Cardiac fibroblast (primary cell): ENCODE measurements around the gene MAML2.

Experiments
- DNase-seq, 2 donors: peaks; one replicate each; pipeline versions ENCODE4 v3.0.0 to v3.0.0-alpha.2; 2010; ENCODE audit warnings: low read depth in 2 of 2
- H3K4me3 ChIP-seq, 2 donors: replicated peaks in 1 of 2; 1 replicate in 1 of 2; 2 replicates in 1 of 2; pipeline ENCODE4 v1.5.1; 2011; ENCODE audit warnings: low read depth in 2 of 2, low read length in 2 of 2, mild to moderate bottlenecking in 2 of 2, moderate library complexity in 1 of 2
- TF ChIP-seq, protein P1 (sequence below): IDR thresholded peaks from one replicate; pipeline ENCODE4 v1.5.1; 2011; ENCODE audit warnings: low read depth, mild to moderate bottlenecking, low read length, inconsistent platforms

The MAML2 gene

DNA sequence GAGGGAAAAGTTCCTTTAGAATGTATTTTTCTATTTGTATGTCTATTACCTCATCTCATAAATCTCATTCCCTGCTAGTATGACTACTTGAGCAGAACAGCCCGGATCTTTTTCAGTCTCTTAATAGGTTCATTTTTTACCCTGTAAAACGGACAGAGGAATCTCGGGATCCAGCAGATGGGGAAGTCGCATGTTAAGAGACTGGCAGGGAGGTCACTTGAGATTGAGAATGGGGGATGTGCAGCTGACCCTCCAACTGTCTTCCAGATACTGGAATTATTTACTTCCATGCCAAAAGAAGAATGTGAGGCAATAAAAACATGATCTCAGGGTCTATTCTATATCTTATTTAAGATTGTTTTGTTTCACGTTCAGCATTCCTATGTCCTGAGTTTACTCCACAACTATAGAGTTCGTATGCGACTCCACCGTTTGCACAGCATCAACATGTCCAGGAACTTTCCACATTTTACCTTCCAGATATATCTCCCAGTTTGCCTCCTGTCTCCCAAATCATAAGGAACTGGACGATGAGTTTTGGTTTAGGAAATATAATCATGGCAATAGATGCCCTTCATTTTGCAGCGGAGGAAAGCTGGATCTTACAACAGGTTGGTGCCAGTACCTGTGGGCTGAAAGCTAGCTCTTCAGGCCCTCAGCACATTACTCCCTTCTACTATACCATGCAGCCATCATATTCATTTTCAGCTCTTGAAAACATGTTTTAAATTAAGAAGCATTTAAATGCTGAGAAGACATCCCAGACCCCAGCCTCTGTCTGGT lies 181.5 kb downstream of the MAML2 start:
- peak; percentile 61 to 62 for DNase-seq
- no peak overlapping the region for H3K4me3 ChIP-seq
- TF ChIP-seq, protein P1, sequence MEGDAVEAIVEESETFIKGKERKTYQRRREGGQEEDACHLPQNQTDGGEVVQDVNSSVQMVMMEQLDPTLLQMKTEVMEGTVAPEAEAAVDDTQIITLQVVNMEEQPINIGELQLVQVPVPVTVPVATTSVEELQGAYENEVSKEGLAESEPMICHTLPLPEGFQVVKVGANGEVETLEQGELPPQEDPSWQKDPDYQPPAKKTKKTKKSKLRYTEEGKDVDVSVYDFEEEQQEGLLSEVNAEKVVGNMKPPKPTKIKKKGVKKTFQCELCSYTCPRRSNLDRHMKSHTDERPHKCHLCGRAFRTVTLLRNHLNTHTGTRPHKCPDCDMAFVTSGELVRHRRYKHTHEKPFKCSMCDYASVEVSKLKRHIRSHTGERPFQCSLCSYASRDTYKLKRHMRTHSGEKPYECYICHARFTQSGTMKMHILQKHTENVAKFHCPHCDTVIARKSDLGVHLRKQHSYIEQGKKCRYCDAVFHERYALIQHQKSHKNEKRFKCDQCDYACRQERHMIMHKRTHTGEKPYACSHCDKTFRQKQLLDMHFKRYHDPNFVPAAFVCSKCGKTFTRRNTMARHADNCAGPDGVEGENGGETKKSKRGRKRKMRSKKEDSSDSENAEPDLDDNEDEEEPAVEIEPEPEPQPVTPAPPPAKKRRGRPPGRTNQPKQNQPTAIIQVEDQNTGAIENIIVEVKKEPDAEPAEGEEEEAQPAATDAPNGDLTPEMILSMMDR = no peak

DNA sequence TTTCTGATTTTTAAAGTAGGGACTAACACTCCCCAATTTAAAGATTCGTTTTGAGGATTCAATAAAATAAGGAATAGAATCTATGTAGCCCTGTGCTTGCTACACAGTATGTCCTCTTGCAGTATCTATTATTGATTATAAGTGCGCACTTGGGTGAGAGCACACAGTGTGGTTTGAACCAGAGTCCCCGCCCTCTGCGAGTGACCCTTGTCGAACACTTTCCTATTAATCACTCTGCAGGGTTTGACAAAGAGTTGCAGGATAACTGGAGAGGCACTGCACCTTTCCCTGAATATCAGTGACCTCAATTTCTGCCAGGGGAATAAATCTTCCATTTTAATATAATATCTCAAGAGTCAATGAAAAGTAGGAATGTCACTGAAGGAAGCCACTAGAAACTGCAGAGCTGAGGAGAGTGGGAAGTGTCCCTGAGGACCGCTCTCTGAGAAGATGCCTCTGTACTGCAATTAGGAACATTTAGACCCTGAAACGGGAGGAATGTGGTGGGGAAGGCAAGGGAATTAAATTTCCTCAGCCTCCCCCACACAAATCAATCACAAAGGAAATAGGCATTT lies 182.2 kb downstream of the MAML2 start:
- TF ChIP-seq, protein P1 = no peak
- H3K4me3 ChIP-seq = no peak overlapping the region
- no peak for DNase-seq

DNA sequence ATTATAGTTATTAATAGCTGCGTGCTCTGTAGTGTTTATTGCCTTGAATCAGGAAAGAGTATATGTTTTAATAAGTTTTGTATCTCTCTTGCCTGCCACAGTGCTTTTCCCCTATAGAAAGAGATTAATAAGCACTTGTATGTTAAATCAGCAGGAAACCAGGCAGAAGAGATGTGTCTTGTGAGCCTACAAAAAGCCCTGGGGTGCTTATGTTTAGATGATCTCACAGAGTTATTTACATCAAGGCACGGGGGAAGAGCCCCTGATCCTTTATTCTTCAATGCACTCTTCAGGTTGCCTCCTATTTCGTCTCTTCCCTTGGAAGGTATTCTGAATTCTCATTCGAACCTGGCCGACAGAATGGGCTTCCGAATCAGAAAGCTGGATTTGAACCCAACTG lies 183.0 kb downstream of the MAML2 start:
- no peak overlapping the region for H3K4me3 ChIP-seq
- TF ChIP-seq, protein P1 = no peak
- no peak for DNase-seq

DNA sequence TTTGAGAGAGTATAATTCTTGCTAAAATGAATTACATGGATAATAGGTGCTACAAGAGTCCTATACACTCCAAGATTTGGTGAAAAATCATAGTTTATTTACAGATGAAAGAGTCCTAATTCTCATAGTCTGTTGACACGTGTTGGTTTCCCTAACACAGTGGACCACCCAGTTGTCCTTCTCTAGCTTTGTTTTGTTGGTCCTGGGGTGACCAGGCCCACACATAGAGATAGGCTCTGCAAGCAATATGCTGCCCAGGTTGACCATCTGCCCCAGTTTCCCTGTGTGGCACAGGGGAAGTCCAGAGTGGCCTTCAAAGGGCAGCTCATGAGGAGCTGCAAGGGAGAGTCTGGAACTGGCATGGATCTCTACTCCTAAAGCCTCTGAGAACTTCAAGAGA lies 184.9 kb downstream of the MAML2 start:
- no peak for DNase-seq
- TF ChIP-seq, protein P1 = no peak
- H3K4me3 ChIP-seq = no peak overlapping the region

DNA sequence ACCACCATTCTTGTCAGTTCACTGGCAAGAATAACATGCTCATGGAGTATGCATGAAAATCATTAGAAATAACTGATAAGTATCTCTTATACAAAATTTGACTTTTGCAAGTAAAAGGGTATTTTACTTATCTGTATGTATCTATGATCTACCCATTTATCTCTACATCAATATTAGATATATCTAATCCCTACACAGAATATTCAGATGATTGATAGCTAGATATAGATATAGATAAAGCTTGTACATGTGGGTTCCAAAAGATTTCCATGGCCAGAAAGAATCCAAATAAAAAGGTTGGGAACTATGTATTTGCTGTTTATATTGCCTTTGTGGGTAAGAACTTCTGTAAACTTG lies 185.5 kb downstream of the MAML2 start:
- no peak for DNase-seq
- H3K4me3 ChIP-seq = no peak overlapping the region
- TF ChIP-seq, protein P1 = no peak

DNA sequence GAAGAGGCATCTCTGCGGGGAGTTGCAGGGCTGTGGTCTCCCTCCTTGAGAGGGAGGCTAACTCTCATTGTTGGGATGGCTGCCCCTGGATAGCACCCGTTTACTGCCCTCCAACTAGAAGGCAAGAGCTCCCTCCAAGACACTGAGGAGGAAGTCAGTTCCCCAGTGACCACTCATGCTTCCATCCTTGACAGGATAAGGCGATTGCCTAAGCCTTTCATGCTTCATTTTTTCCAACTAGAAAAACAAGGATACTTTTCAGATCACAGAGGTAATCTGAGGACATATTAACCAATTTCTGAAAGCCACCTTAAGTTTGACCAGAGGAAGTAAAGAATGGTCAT lies 186.6 kb downstream of the MAML2 start:
- TF ChIP-seq, protein P1 = no peak
- H3K4me3 ChIP-seq = peak overlapping the region in 1 of 2 donors; percentile 13
- DNase-seq = no peak
